Liver (tissue), 3 donors: ENCODE results near the gene SETD3.
"Not testable (repeated sequence)": the region's sequence is repeated elsewhere in the genome, so short reads cannot be mapped to it uniquely, and the experiment has no call there.

ENCODE experiments used
- ATF3 ChIP-seq: IDR thresholded peaks from 2 replicates; pipeline ENCODE4 v1.6.1; 2016; ENCODE audit warnings: antibody characterized with exemption
- CTCF ChIP-seq: fragments of 150-350 bp; IDR thresholded peaks from 2 replicates; pipeline ENCODE4 v1.5.1; 2017; ENCODE audit warnings: improper control_type of control experiment, low read depth, low read length; ENCODE audit not compliant: missing input control
- FOXA1 ChIP-seq: IDR thresholded peaks from 2 replicates; pipeline ENCODE4 v1.6.1; 2016; ENCODE audit warnings: antibody characterized with exemption
- FOXA2 ChIP-seq: IDR thresholded peaks from 2 replicates; pipeline ENCODE4 v1.6.1; 2016; ENCODE audit warnings: antibody characterized with exemption
- HNF4A ChIP-seq, 2 donors: conservative IDR thresholded peaks; 2 replicates each; pipeline ENCODE4 v1.6.1; 2016; ENCODE audit warnings: antibody characterized with exemption in 2 of 2, mild to moderate bottlenecking in 2 of 2
- JUND ChIP-seq, 2 donors: IDR thresholded peaks; 2 replicates each; pipeline ENCODE4 v1.6.1; 2016; ENCODE audit warnings: antibody characterized with exemption in 2 of 2
- MAX ChIP-seq: IDR thresholded peaks from 2 replicates; pipeline ENCODE4 v1.6.1; 2016; ENCODE audit warnings: antibody characterized with exemption
- RAD21 ChIP-seq, 2 donors: IDR thresholded peaks; 2 replicates each; pipeline ENCODE4 v1.6.1; 2016; ENCODE audit warnings: antibody characterized with exemption in 2 of 2, mild to moderate bottlenecking in 2 of 2
- REST ChIP-seq: IDR thresholded peaks from 2 replicates; pipeline ENCODE4 v1.6.1; 2016; ENCODE audit warnings: antibody characterized with exemption, mild to moderate bottlenecking
- SP1 ChIP-seq: IDR thresholded peaks from 2 replicates; pipeline ENCODE4 v1.6.1; 2018; ENCODE audit warnings: antibody characterized with exemption, mild to moderate bottlenecking
- TAF1 ChIP-seq: conservative IDR thresholded peaks from 2 replicates; pipeline ENCODE4 v1.6.1; 2016; ENCODE audit warnings: antibody characterized with exemption, mild to moderate bottlenecking
- YY1 ChIP-seq: IDR thresholded peaks from 2 replicates; pipeline ENCODE4 v1.6.1; 2016; ENCODE audit warnings: antibody characterized with exemption, mild to moderate bottlenecking
- donor health status: healthy.
- donor health status: healthy.

GRCh38 chr14:99348231-99348630 lies 132.4 kb downstream of the SETD3 start:
- TF ChIP-seq CTCF; FOXA1; YY1; REST; TAF1; HNF4A (conservative IDR thresholded peaks at IDR 0.05); RAD21 (IDR thresholded peaks at IDR 0.05); MAX; SP1; ATF3; FOXA2; JUND (IDR thresholded peaks at IDR 0.05): not testable (repeated sequence)
